GOT3 (cell line): Measurements from ENCODE around the gene CPOX.

Source experiments
- DNase-seq: peaks from one replicate; lab custom pipeline; 2025; ENCODE audit warnings: mixed read lengths; lab: John Stamatoyannopoulos, UW

CPOX gene

DNA sequence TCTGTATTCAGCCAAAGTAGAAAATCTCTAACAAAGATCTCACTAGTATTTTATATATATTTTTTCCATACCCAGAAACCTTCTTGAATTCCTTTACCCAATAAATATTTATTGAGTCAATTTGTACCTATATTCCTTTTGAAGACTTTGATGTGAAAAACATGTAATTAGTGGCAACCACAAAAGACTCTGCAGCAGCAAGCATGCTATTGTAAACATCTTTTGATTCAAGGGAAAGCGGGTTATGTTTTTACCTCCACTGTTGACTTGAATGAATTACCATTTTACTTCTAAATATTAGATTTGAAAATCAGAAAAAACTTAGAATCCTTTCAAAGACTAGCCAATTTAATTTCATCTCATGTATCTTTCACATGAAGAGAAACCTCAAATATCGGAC is 59.2 kb downstream of the CPOX start:
- no peak for DNase-seq

DNA sequence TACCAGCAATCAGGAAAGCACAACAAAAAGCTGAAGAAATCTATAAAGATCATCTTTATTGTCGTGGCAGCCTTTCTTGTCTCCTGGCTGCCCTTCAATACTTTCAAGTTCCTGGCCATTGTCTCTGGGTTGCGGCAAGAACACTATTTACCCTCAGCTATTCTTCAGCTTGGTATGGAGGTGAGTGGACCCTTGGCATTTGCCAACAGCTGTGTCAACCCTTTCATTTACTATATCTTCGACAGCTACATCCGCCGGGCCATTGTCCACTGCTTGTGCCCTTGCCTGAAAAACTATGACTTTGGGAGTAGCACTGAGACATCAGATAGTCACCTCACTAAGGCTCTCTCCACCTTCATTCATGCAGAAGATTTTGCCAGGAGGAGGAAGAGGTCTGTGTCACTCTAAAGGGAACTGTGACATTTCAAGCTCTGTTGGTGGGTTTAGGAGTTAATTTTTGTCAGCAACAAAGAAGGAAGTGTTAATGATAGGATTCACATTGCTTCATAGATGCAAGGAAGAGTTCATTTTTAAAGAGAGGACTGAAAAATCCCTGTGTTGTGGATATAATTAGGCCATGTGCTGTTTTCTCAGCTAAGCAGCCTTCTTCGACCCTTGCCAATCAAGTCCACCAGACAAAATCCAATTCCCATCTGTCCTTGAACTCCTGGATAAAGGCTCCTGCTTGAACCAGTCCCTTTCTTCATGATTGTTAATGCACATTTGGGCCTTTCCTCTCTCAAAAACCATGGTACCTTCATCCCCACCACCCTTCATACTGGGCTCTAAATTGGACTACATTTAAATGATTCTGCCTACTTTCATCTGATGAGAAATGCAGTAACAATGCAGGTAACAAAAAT is 60.5 kb downstream of the CPOX start:
- DNase-seq, result no peak

DNA sequence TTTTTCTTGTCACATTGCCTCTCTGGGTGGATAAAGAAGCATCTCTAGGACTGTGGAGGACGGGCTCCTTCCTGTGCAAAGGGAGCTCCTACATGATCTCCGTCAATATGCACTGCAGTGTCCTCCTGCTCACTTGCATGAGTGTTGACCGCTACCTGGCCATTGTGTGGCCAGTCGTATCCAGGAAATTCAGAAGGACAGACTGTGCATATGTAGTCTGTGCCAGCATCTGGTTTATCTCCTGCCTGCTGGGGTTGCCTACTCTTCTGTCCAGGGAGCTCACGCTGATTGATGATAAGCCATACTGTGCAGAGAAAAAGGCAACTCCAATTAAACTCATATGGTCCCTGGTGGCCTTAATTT is 61.2 kb downstream of the CPOX start:
- no peak for DNase-seq

DNA sequence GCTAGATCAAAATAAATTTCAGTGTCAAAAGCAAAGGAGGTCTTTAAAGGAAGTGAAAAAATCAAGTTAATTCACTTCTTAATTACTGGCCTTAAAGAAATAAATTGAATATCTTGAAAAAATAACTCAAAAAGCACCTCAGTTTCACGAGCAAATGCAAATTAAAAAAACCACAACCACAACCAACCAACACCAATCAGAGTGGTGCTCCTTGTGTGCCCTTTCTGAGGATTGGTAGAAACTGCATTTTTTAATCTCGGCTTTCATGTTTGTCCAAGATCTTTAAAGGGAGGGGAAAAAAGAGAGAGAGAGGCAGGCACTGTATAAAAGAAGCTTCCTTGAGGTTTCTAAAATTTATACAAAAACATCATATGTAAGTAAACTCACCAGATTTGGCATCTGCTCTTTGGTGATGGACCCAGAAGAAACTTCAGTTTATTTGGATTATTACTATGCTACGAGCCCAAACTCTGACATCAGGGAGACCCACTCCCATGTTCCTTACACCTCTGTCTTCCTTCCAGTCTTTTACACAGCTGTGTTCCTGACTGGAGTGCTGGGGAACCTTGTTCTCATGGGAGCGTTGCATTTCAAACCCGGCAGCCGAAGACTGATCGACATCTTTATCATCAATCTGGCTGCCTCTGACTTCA is 61.7 kb downstream of the CPOX start, which contains the start of gene GPR15:
TSS of gene GPR15 (plus strand) at position 357 of the 653 bp plus-strand sequence. CDS start at position 413, 56 bp downstream.
- DNase-seq, result no peak

DNA sequence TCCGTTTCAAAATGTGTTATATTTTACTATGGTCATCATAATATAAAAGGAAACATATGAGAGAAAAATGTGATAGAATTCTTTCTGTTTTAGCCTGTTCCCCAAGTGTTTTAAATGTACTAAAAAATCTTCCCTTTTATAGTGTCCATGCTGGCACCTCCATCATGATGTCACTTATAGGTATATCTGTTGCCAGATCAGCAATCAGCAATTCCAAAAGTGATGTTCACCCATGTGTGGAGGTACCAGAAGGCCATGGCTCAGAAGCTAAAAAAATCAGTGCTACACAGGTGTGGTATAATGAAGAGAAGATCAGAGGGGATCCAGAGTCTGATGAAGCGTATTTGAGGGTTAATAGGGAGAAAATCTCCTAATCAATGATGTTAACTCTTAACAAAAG is 62.7 kb downstream of the CPOX start:
- DNase-seq, result no peak

DNA sequence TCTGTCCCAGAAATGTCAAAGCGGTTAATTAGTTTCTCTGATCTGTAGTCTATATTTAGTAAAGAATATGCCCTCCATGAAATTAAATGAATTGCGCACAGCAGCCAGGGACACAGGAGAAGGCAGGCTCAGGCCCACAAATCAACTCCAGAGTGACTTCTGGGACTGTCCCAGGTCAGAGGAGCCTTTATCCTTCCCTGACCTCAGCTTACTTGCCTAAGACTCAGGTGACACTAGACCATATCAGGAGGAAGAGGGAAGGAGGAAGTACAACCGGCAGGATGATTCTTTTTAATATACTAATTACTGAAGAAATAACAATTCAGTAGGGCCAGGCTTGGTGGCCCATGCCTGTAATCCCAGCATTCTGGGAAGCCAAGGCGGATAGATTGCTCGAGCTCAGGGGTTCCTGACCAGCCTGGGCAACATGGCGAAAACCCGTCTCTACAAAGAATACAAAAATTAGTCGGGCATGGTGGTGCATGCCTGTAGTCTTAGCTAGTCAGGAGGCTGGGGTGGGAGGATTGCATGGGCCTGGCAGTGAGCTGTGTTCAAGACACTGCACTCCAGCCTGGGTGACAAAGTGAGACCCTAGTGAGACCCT is 63.5 kb downstream of the CPOX start:
- DNase-seq, result no peak
